GM21367 (cell line): ENCODE data around the gene LEP.
"Not testable (repeated sequence)": the region's sequence is repeated elsewhere in the genome, so short reads cannot be mapped to it uniquely, and the experiment has no call there.

Source experiments
- ATAC-seq: cut with Tn5 transposase; IDR thresholded peaks from one replicate; pipeline ENCODE4 v1.9.1; 2021; ENCODE audit not compliant: unreplicated experiment

The LEP gene

DNA sequence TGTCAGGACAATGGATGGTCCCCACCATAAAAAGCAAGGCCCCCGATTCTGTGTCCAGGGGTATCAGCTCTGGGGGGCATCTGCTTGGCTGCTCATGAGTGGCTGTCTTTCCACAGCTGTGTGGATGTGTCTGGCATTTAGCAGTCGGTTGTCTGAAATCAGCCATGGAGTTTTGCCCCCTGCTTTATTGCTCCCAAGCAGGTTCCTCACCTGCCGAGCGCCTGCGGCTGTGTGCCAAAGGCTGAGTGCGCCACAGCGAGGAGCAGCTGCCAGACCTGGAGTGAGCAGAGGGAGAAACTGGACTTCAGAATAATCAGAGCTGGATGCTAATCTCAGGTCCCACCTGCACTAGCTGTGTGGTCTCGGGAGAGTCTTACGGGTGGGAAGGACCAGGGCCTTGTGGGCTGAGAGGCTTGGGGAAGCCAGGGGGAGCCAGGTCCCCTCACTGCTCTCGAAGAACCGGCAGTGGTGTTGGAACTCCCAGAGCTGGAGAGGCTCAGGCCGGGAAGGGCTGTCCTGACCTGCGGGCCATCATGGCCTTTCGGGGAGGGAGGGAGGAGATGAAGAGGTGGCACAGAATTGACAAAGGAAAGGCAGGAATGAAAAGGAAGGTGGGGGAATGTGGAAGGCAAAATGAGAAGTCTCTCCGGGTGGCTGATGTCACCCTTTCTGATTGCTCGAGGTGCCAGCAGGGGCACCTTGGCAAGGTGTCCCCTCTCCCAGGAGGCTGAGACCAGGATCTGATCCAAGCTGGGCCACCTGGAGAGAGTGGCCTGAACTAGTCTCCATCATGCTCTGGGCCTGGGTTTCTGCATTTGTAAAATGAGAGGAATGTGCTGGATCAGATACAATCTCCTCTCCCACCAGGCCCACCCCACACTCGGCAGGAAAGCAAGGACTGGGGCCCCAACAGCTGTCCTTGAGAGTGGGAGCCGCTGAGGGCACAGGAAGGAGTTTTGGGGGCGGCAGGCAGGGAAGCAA is 30.2 kb upstream of the LEP start:
- ATAC-seq = no peak

- ATAC-seq = no peak
Observed at GRCh38 chr7:128211626-128212025, 29.5 kb upstream of the LEP start.

DNA sequence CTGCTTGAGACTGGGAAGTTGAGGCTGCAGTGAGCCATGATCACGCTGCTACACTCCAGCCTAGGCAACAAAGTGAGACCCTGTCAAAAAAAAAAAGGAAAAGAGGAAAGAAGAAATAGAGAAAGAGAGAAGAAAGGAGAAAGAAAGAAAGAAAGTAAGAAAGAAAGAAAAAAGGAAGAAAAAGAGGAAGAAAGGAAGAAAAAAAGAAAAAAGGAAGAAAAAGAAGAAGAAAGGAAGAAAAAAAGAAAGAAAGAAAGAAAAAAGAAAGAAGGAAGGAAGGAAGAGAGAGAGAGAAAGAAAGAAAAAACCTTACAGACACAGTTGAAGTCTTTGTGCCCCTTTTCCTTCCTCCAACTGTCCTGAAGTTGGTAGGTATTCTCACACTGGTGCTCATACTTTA is 26.6 kb upstream of the LEP start:
- ATAC-seq = no peak

DNA sequence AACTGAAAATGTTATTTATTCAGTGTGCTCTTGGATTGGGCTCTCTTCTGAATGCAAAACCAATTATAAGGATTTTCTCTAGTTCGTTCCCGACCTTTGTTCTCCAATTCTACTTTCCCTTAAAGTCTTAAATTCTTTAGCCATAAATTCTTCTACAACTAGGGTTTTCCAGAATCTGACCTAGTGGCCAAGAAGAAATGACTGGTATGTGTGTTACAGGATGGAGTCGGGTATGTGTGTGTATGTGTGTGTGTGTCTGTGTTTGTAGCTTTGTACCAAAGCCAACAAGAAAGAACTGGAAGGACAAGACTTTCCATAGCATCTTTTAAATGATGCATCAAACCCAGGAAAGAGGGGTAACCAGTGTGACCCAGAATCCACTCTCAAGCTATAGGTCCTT is 25.8 kb upstream of the LEP start:
- no peak for ATAC-seq

- ATAC-seq = no peak
Observed at GRCh38 chr7:128215739-128216138, 25.3 kb upstream of the LEP start.

GRCh38 chr7:128217030-128217805 is 23.9 kb upstream of the LEP start:
- no peak for ATAC-seq

DNA sequence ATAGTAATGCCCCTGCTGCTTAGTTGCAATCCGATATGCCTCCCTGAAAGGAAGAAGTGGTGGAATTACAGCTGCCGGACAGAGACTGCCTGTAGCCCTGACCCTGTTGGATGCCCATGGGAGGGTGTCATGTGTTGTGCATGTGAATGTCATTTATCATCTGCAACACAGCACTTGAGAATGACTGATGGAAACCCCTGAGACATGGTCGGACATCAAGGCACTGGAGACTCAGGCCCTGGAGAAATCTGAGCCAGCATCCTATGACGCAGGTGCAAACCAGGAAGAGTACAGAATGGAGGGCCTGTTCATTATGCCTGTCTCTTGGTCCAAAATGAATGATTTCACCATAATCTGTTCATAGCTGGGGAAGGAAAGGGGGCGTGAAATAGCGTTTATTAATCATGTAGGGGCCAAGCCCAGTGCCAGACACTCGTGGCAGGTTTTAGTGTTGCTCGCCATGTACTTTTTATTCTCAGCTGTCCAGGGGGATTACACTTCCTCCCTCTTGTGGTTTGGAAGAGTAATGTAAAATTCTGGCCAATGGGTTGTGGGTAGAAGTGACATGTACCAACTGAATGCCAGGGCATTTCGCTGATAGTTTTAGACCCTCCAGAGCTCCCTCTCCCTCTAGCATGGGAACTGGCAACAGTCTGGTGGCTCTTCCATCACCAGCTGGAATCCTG is 23.0 kb upstream of the LEP start:
- no peak for ATAC-seq

DNA sequence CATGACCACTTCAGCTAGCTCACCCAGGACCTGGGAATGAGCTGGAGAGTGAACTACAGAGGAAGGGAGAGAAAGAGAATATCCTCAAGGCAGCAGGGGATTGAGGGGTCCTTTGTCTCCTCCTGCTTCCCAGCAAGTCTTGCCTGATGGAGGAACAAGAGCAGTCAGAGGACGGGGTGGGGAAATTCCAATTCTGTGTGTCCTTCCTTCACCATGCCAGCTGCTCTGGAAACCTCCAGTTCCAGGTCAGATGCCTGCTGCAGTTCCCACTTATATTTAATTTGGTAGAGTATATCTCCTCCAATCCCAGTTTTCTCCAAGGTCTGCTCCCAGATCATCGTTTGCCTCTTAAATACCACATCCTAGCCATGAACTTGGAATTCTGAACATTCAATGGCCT is 21.4 kb upstream of the LEP start:
- no peak for ATAC-seq

DNA sequence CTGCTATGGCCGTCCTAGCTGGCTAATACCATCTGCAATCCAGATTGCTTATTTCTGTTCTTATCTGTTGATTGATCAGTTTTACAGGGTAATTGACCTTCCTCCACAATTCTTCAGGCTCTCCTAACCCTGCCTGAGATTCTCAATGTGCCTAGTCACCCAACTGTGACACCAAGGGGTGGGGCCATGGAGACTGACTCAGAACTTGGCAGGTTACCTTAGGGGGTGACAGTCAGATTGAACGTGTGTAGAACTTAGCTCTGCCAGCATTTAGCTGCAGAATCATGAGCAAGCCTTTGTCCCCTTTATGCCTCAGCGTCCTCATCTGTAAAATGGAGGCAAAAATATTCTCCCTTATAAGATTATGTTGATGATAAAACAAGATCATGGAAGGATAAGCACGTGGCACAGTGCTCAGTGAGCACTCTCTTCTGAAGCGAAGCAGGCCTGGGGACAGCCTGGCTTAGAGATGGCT is 19.1 kb upstream of the LEP start:
- no peak for ATAC-seq

- no peak for ATAC-seq
Observed at GRCh38 chr7:128226132-128226980, 14.7 kb upstream of the LEP start.

- ATAC-seq = no peak
Observed at GRCh38 chr7:128227271-128227670, 13.8 kb upstream of the LEP start.

GRCh38 chr7:128231021-128231420 is 10.1 kb upstream of the LEP start:
- no peak for ATAC-seq

DNA sequence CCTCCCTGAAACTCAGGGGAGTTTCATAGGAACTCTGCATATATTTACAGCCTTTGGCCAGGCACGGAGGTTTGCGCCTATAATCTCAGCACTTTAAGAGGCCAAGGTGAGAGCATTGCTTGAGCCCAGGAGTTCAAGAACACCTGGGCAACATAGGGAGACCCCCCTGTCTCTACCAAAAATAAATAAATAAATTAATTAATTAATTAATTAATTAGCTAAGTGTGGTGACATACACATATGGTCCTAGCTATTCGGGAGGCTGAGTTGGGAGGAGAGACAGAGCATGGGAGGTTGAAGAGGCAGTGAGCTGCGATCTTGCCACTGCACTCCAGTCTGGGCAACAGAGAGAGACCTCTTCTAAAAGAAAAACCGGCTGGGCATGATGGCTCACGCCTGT is 9.4 kb upstream of the LEP start:
- ATAC-seq = no peak

DNA sequence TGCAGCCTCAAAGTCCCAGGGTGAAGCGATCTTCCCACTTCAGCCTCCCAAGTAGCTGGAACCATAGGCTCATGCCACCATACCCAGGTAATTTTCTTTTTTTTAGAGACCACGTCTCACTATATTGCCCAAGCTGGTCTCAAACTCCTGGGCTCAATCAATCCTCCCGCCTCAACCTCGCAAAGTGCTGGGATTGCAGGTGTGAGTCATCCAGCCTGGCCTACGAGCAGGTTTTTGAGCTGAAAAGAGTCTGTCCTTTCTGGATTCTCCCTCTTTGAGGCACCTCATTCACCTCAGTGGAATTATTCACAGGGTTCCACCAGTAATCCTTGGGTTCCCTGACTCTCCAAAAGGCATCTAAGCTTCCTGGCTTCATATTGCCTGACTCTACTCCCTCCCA is 7.6 kb upstream of the LEP start:
- no peak for ATAC-seq

DNA sequence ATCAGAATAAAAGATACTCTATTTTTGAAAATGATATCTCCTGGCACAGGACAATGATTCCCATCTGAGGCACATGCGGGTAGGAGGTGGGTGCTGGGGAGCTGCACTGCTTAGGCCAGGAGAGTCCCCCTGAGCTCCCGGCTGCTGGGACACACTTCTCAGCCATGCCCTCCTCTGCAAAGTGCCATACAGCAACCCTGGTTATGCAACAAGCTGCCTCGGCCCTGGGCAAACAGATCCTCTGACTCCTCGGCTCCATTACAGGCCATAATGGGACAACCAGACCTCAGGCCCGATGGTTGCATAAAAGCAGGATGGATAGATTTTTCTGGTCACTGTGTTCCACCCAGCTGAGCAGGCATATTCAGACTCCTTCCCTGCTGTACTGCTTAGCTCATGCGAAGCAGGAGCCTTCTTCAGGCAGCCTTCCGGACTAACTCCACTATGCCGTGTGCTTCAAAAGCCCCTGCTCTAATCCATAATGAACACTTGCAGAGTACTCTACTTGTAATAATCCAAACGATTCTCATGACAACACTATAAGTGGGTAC is 6.5 kb upstream of the LEP start:
- ATAC-seq = no peak

DNA sequence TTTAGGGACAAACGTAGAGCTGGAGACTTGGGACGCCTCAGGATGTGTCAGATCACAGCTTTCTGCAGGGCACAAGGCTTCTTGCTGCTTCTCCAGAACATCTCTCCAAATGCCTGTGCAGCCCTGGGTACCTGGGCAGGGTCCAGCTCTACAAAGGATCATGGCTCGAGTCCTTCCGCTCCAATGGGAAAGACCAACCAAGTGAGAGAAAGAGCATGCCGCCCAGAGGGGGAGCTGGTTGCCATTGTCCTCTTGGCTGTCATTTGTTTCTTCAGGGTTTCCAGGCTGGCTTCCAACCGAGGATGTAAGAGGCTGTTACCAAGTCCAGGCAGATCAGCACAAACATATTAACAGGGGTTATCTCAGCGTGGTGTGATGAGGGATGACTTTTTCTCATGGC is 5.6 kb upstream of the LEP start:
- no peak for ATAC-seq

- peak; percentile 71 for ATAC-seq
Observed at GRCh38 chr7:128236924-128237586, 4.0 kb upstream of the LEP start.

- ATAC-seq = not testable (repeated sequence)
Observed at GRCh38 chr7:128239146-128239545, 1.9 kb upstream of the LEP start.

DNA sequence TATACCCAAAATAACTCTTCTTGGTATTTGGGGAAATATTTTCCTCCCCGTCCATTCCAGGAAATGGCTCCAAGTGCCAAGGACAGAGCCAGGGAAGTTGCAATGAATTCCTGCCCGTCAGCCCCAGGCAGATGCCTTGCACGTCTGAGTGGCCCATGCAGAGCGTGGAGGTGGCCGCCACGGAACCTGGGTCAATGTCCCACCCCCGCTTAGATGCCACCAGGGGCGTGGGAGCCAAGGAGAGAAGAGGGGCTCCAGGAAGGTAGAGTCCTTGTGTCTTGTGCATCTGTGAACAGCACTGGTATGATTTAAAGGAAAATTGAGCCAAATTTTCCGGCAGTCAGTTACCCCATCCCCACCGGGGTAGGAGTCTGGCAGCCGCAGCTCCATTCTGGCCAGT is 1.6 kb downstream of the LEP start:
- ATAC-seq = no peak

GRCh38 chr7:128243273-128243672 is 2.2 kb downstream of the LEP start:
- no peak for ATAC-seq
